Activated CD4-positive, alpha-beta T cell treated with anti-CD3 and anti-CD28 coated beads, Interleukin-2, amount 50 U/mL, for 4 hours (primary cell): ENCODE results near the gene ADGRA3.
A peak's percentile ranks its signal among the peaks of the same experiment; 100 is the strongest.
"Not testable (repeated sequence)": the region's sequence is repeated elsewhere in the genome, so short reads cannot be mapped to it uniquely, and the experiment has no call there.

Experiments used
- DNase-seq, 2 experiments: peaks; one replicate each; pipeline ENCODE4 v3.0.0-alpha.2; 2020

The ADGRA3 gene

GRCh38 chr4:22435652-22436051 lies 80.2 kb downstream of the ADGRA3 start:
- no peak for DNase-seq

- no peak for DNase-seq
Observed at GRCh38 chr4:22434895-22435294, 81.0 kb downstream of the ADGRA3 start.

GRCh38 chr4:22430626-22431025 lies 85.2 kb downstream of the ADGRA3 start:
- no peak for DNase-seq

- DNase-seq, result no peak
Observed at GRCh38 chr4:22428441-22428840, 87.4 kb downstream of the ADGRA3 start.

- no peak for DNase-seq
Observed at GRCh38 chr4:22427675-22428074, 88.2 kb downstream of the ADGRA3 start.

- DNase-seq, result no peak
Observed at GRCh38 chr4:22420291-22420690, 95.6 kb downstream of the ADGRA3 start.

GRCh38 chr4:22417408-22417807 lies 98.5 kb downstream of the ADGRA3 start:
- DNase-seq, result no peak

- DNase-seq, result no peak
Observed at GRCh38 chr4:22416403-22416802, 99.5 kb downstream of the ADGRA3 start.

GRCh38 chr4:22414833-22415232 lies 101.0 kb downstream of the ADGRA3 start:
- no peak for DNase-seq

GRCh38 chr4:22413471-22413870 lies 102.4 kb downstream of the ADGRA3 start:
- DNase-seq, result no peak

GRCh38 chr4:22412013-22412412 lies 103.9 kb downstream of the ADGRA3 start:
- DNase-seq, result no peak

GRCh38 chr4:22410645-22411247 lies 105.1 kb downstream of the ADGRA3 start:
- no peak for DNase-seq

- DNase-seq, result no peak
Observed at GRCh38 chr4:22408474-22408873, 107.4 kb downstream of the ADGRA3 start.

GRCh38 chr4:22407361-22407760 lies 108.5 kb downstream of the ADGRA3 start:
- DNase-seq, result no peak

- no peak for DNase-seq
Observed at GRCh38 chr4:22398671-22399070, 117.2 kb downstream of the ADGRA3 start.

- DNase-seq, result no peak
Observed at GRCh38 chr4:22391551-22391950, 124.3 kb downstream of the ADGRA3 start.

- DNase-seq, result peak in 1 of 2 experiments; percentile 2
Observed at GRCh38 chr4:22389240-22389870, 126.5 kb downstream of the ADGRA3 start.

GRCh38 chr4:22385611-22386011 lies 130.3 kb downstream of the ADGRA3 start:
- DNase-seq, result no peak

GRCh38 chr4:22384154-22384553 lies 131.7 kb downstream of the ADGRA3 start:
- no peak for DNase-seq

GRCh38 chr4:22382216-22382615 lies 133.7 kb downstream of the ADGRA3 start:
- DNase-seq, result not testable (repeated sequence)

- no peak for DNase-seq
Observed at GRCh38 chr4:22372986-22373385, 142.9 kb downstream of the ADGRA3 start.

GRCh38 chr4:22369901-22370562 lies 145.8 kb downstream of the ADGRA3 start:
- no peak for DNase-seq

GRCh38 chr4:22363787-22364186 lies 152.1 kb downstream of the ADGRA3 start:
- DNase-seq, result no peak

- DNase-seq, result no peak
Observed at GRCh38 chr4:22363036-22363435, 152.8 kb downstream of the ADGRA3 start.
